HepG2 (cell line): ENCODE measurements around the gene TSTD1. TPM values are rescaled to one million over a fixed set of nuclear protein-coding genes. Genes with fewer than 3 reads are reported as not detected.

ENCODE experiments used
- BORCS8-MEF2B ChIP-seq: sonication (generic); formaldehyde crosslinking; IDR thresholded peaks from 2 replicates; pipeline ENCODE4 v1.8.0; 2022; ENCODE audit warnings: mild to moderate bottlenecking, missing genetic modification reagents
- EEA1 ChIP-seq: sonication (generic); formaldehyde crosslinking; IDR thresholded peaks from 2 replicates; pipeline ENCODE4 v1.5.1; 2020; ENCODE audit warnings: mild to moderate bottlenecking, missing genetic modification reagents, borderline replicate concordance
- FOSL1 ChIP-seq: sonication (generic); formaldehyde crosslinking; IDR thresholded peaks from 2 replicates; pipeline ENCODE4 v1.9.0; 2021; ENCODE audit warnings: missing genetic modification reagents, borderline replicate concordance
- GATAD2A ChIP-seq: IDR thresholded peaks from 2 replicates; pipeline ENCODE4 v1.6.1; 2016
- POLR2A ChIP-seq, 2 experiments: IDR thresholded peaks; 2 replicates each; pipeline ENCODE4 v1.6.1; 2011; ENCODE audit warnings: low read depth in 2 of 2, low read length in 2 of 2, mild to moderate bottlenecking in 1 of 2, moderate library complexity in 1 of 2; ENCODE audit not compliant: insufficient read depth in 1 of 2
- RORA ChIP-seq: sonication (generic); formaldehyde crosslinking; IDR thresholded peaks from 2 replicates; pipeline ENCODE4 v1.5.0; 2020; ENCODE audit warnings: mild to moderate bottlenecking, missing genetic modification reagents, moderate library complexity
- SNRNP70 ChIP-seq: fragments of 200-400 bp; formaldehyde crosslinking; IDR thresholded peaks from 2 replicates; pipeline ENCODE4 v1.6.1; 2017; ENCODE audit warnings: mild to moderate bottlenecking, low read depth, low read length, moderate library complexity
- STAG1 ChIP-seq: sonication (generic); formaldehyde crosslinking; IDR thresholded peaks from 2 replicates; pipeline ENCODE4 v1.4.0; 2020; ENCODE audit warnings: missing genetic modification reagents
- ZFY ChIP-seq: sonication (generic); formaldehyde crosslinking; IDR thresholded peaks from 2 replicates; pipeline ENCODE4 v1.4.0; 2020; ENCODE audit warnings: missing genetic modification reagents
- ZNF354B ChIP-seq: sonication (generic); formaldehyde crosslinking; IDR thresholded peaks from 2 replicates; pipeline ENCODE4 v1.8.0; 2022; ENCODE audit warnings: mild to moderate bottlenecking, missing genetic modification reagents
- ZNF766 ChIP-seq: sonication (generic); formaldehyde crosslinking; IDR thresholded peaks from 2 replicates; pipeline ENCODE4 v1.5.0; 2020; ENCODE audit warnings: missing genetic modification reagents, borderline replicate concordance
- polyA plus RNA-seq, 8 experiments: library from polyadenylated mRNA; depleted of rRNA in 3 of 8; stranded (reverse) in 7 of 8; unstranded in 1 of 8; fragments of >200 nt; fragmentation: Illumina TruSeq in 4 of 8; extraction: Trizol in 4 of 8; gene quantifications; 2 replicates each; pipeline versions ENCODE4 v1.2.1 to v1.2.3, GENCODE V29; 2011 to 2016; ENCODE audit warnings: low read depth in 4 of 8, missing spikeins in 1 of 8, mixed read lengths in 1 of 8; ENCODE audit not compliant: insufficient read depth in 1 of 8
- total RNA-seq, 5 experiments: library from RNA; depleted of rRNA; stranded (reverse); fragments of >200 nt; fragmentation: Illumina TruSeq; extraction: Trizol; gene quantifications; 2 replicates each; pipeline ENCODE4 v1.2.3, GENCODE V29; 2016; ENCODE audit warnings: low read depth in 1 of 5
- TF ChIP-seq, protein P1 (sequence below): sonication (generic); formaldehyde crosslinking; IDR thresholded peaks from 2 replicates; pipeline ENCODE4 v1.5.0; 2020; ENCODE audit warnings: missing genetic modification reagents, mild to moderate bottlenecking, borderline replicate concordance
- TF ChIP-seq, protein P2 (sequence below): sonication (generic); formaldehyde crosslinking; IDR thresholded peaks from 2 replicates; pipeline ENCODE4 v1.4.0; 2020; ENCODE audit warnings: missing genetic modification reagents, mild to moderate bottlenecking, borderline replicate concordance
- TF ChIP-seq, protein P3 (sequence below): sonication (generic); formaldehyde crosslinking; IDR thresholded peaks from 2 replicates; pipeline ENCODE4 v1.8.1; 2023; ENCODE audit warnings: mild to moderate bottlenecking, missing genetic modification reagents, borderline replicate concordance
- TF ChIP-seq, protein P4 (sequence below): conservative IDR thresholded peaks from 2 replicates; pipeline ENCODE4 v1.6.1; 2018; ENCODE audit warnings: missing genetic modification reagents
- TF ChIP-seq, protein P5 (sequence below): sonication (generic); formaldehyde crosslinking; conservative IDR thresholded peaks from 2 replicates; pipeline ENCODE4 v1.4.0; 2020; ENCODE audit warnings: missing genetic modification reagents

The TSTD1 gene
- total and polyA plus RNA-seq, 2 of the 13 experiments (the other 11 are each of a cell fraction or from before 2014, with no cell fraction given): 0.15 to 0.31 TPM

DNA sequence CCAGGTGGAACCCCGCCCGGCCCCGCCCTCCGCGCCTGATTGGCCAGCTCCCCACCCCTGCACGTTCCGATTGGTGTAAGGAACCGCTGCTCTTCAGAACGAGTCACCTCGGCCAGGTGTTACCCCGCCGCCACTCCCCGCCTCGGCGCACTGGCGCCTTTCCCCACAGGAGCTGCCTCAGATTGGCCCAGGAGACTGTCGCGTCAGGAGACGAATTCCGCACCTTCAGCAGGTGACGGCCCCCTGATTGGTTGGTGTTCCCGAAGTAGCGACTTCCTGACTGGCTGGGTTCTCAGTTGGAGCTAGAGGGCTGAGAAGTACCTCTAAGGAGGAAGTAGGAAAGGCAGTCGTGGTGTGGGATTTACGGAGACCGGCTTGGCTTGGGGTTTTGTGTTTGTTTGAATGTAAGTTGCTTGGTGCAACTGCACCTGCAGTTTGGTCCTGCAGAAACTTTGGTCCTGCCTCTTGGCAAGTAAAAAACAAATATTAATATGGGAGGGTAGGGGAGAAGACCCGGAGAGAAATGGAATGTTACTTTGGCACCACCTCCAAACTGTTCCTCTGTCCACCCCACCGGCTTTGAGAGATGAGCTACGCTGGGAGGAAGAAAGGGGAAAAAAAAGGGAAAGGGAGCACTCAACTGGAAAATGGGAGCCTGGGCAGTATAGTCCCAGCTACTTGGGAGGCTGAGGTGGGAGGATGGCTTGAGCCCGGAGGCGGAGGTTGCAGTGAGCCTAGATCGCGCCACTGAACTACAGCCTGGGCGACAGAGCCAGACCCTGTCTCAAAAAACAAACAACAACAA lies 17.4 kb downstream of the TSTD1 start (continued):
- TF ChIP-seq GATAD2A (peak; percentile 10; the same call in 1 of the 2 replicates), ZFY (CRISPR knock-in tag) (peak; percentile 48), FOSL1 (CRISPR knock-in tag) (no peak), RORA (CRISPR knock-in tag) (no peak), ZNF354B (CRISPR knock-in tag) (no peak), POLR2A (IDR thresholded peaks at IDR 0.05; ENCODE audit: insufficient read depth in 1 of 2, low read depth in 2 of 2, low read length in 2 of 2) (peak; percentile 54 to 79), SNRNP70 (no peak), ZNF766 (no peak), EEA1 (CRISPR knock-in tag) (no peak), STAG1 (CRISPR knock-in tag) (no peak), BORCS8-MEF2B (CRISPR knock-in tag) (peak; percentile 56; the same call in 1 of the 2 replicates)
- TF ChIP-seq, protein P1, sequence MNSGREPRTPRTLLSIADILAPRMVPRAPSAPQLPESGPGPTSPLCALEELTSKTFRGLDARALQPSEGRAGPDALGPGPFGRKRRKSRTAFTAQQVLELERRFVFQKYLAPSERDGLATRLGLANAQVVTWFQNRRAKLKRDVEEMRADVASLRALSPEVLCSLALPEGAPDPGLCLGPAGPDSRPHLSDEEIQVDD: no peak
- TF ChIP-seq, protein P2, sequence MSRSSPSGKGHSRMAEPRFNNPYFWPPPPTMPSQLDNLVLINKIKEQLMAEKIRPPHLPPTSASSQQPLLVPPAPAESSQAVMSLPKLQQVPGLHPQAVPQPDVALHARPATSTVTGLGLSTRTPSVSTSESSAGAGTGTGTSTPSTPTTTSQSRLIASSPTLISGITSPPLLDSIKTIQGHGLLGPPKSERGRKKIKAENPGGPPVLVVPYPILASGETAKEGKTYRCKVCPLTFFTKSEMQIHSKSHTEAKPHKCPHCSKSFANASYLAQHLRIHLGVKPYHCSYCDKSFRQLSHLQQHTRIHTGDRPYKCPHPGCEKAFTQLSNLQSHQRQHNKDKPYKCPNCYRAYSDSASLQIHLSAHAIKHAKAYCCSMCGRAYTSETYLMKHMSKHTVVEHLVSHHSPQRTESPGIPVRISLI (CRISPR knock-in tag): no peak
- TF ChIP-seq, protein P3, sequence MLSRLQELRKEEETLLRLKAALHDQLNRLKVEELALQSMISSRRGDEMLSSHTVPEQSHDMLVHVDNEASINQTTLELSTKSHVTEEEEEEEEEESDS (CRISPR knock-in tag): no peak
- TF ChIP-seq, protein P4, sequence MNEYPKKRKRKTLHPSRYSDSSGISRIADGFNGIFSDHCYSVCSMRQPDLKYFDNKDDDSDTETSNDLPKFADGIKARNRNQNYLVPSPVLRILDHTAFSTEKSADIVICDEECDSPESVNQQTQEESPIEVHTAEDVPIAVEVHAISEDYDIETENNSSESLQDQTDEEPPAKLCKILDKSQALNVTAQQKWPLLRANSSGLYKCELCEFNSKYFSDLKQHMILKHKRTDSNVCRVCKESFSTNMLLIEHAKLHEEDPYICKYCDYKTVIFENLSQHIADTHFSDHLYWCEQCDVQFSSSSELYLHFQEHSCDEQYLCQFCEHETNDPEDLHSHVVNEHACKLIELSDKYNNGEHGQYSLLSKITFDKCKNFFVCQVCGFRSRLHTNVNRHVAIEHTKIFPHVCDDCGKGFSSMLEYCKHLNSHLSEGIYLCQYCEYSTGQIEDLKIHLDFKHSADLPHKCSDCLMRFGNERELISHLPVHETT (CRISPR knock-in tag): no peak
- TF ChIP-seq, protein P5, sequence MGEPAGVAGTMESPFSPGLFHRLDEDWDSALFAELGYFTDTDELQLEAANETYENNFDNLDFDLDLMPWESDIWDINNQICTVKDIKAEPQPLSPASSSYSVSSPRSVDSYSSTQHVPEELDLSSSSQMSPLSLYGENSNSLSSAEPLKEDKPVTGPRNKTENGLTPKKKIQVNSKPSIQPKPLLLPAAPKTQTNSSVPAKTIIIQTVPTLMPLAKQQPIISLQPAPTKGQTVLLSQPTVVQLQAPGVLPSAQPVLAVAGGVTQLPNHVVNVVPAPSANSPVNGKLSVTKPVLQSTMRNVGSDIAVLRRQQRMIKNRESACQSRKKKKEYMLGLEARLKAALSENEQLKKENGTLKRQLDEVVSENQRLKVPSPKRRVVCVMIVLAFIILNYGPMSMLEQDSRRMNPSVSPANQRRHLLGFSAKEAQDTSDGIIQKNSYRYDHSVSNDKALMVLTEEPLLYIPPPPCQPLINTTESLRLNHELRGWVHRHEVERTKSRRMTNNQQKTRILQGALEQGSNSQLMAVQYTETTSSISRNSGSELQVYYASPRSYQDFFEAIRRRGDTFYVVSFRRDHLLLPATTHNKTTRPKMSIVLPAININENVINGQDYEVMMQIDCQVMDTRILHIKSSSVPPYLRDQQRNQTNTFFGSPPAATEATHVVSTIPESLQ (CRISPR knock-in tag): no peak
